ENCODE data around the gene IGF1. TPM values are rescaled to one million over a fixed set of nuclear protein-coding genes. Genes with fewer than 3 reads are reported as not detected.
"Not testable (repeated sequence)": the region's sequence is repeated elsewhere in the genome, so short reads cannot be mapped to it uniquely, and the experiment has no call there.

The IGF1 gene
- total and polyA plus RNA-seq, 4 experiments from 2014 or later = not detected

GRCh38 chr12:102365365-102365764 lies 115.0 kb downstream of the IGF1 start:
- Histone ChIP-seq H3K4me3 (ENCODE audit: low read length in 2 of 2) (no peak overlapping the region), H3K36me3 (ENCODE audit: insufficient read depth, low read length) (no peaks in the 10 kb centered on the region), H3K9me3 (ENCODE audit: control insufficient read depth in 1 of 2, low read length in 2 of 2) (no peaks in the 10 kb centered on the region), H3K4me1 (ENCODE audit: insufficient read depth, low read length) (no peaks in the 10 kb centered on the region), H3K27me3 (ENCODE audit: insufficient read depth, low read length) (no peaks in the 10 kb centered on the region), H3K27ac (ENCODE audit: low read depth, low read length) (no peak overlapping the region)
- Mint-ChIP-seq H3K27me3 (peaks cover 0 to 3% of the 10 kb centered on the region in 2 donors), H3K4me3 (no peak overlapping the region), H3K27ac (no peak overlapping the region), H3K4me1 (no peaks in the 10 kb centered on the region), H3K36me3 (no peaks in the 10 kb centered on the region), H3K9me3 (peaks cover 0 to 11% (median 4%) of the 10 kb centered on the region in 8 donors)
- ChIA-PET CTCF (ENCODE audit: partially characterized antibody) (no interaction called here), POLR2A (ENCODE audit: partially characterized antibody) (no interaction called here)
- intact Hi-C loops (cut with micrococcal nuclease) = no loop called here
- DNase-seq = no peak

- POLR2A ChIA-PET (ENCODE audit: partially characterized antibody) = no interaction called here
- Histone ChIP-seq H3K4me1 (ENCODE audit: insufficient read depth, low read length) (no peaks in the 10 kb centered on the region), H3K4me3 (ENCODE audit: low read length in 2 of 2) (no peak overlapping the region), H3K27ac (ENCODE audit: low read depth, low read length) (no peak overlapping the region), H3K27me3 (ENCODE audit: insufficient read depth, low read length) (no peaks in the 10 kb centered on the region), H3K9me3 (ENCODE audit: control insufficient read depth in 1 of 2, low read length in 2 of 2) (no peaks in the 10 kb centered on the region), H3K36me3 (ENCODE audit: insufficient read depth, low read length) (no peaks in the 10 kb centered on the region)
- H3K4me1 Mint-ChIP-seq = no peaks in the 10 kb centered on the region
- no peaks in the 10 kb centered on the region for H3K36me3 Mint-ChIP-seq
- CTCF ChIA-PET (ENCODE audit: partially characterized antibody) = no interaction called here
- peaks cover 0 to 11% (median 4%) of the 10 kb centered on the region in 8 donors for H3K9me3 Mint-ChIP-seq
- peaks cover 0 to 5% of the 10 kb centered on the region in 2 donors for H3K27me3 Mint-ChIP-seq
- intact Hi-C loops (cut with micrococcal nuclease) = no loop called here
- no peak for DNase-seq
- H3K4me3 Mint-ChIP-seq = no peak overlapping the region
- H3K27ac Mint-ChIP-seq = no peak overlapping the region
These were observed 115.7 kb downstream of the IGF1 start for GRCh38 chr12:102364709-102365108.

- no peak for DNase-seq
- peaks cover 0 to 39% (median 13%) of the 10 kb centered on the region in 8 donors for H3K9me3 Mint-ChIP-seq
- POLR2A ChIA-PET (ENCODE audit: partially characterized antibody) = no interaction called here
- H3K27me3 Mint-ChIP-seq = peaks cover 0 to 4% of the 10 kb centered on the region in 2 donors
- CTCF ChIA-PET (ENCODE audit: partially characterized antibody) = no interaction called here
- intact Hi-C loops (cut with micrococcal nuclease) = no loop called here
- Histone ChIP-seq H3K4me3 (ENCODE audit: low read length in 2 of 2) (no peak overlapping the region), H3K36me3 (ENCODE audit: insufficient read depth, low read length) (no peaks in the 10 kb centered on the region), H3K4me1 (ENCODE audit: insufficient read depth, low read length) (no peaks in the 10 kb centered on the region), H3K9me3 (ENCODE audit: control insufficient read depth in 1 of 2, low read length in 2 of 2) (no peaks in the 10 kb centered on the region), H3K27me3 (ENCODE audit: insufficient read depth, low read length) (no peaks in the 10 kb centered on the region), H3K27ac (ENCODE audit: low read depth, low read length) (no peak overlapping the region)
- no peaks in the 10 kb centered on the region for H3K4me1 Mint-ChIP-seq
- H3K36me3 Mint-ChIP-seq = no peaks in the 10 kb centered on the region
- H3K27ac Mint-ChIP-seq = no peak overlapping the region
- H3K4me3 Mint-ChIP-seq = no peak overlapping the region
These were observed 123.7 kb downstream of the IGF1 start for GRCh38 chr12:102356690-102357089.

GRCh38 chr12:102354281-102354680 lies 126.1 kb downstream of the IGF1 start:
- H3K27me3 Mint-ChIP-seq; H3K27me3 ChIP-seq (ENCODE audit: insufficient read depth, low read length); H3K36me3 ChIP-seq (ENCODE audit: insufficient read depth, low read length); H3K27ac ChIP-seq (ENCODE audit: low read depth, low read length); DNase-seq; H3K9me3 ChIP-seq (ENCODE audit: control insufficient read depth in 1 of 2, low read length in 2 of 2); POLR2A ChIA-PET (ENCODE audit: partially characterized antibody); H3K4me3 Mint-ChIP-seq; H3K36me3 Mint-ChIP-seq; CTCF ChIA-PET (ENCODE audit: partially characterized antibody); H3K4me3 ChIP-seq (ENCODE audit: low read length in 2 of 2); H3K4me1 Mint-ChIP-seq; H3K27ac Mint-ChIP-seq; intact Hi-C loops (cut with micrococcal nuclease); H3K4me1 ChIP-seq (ENCODE audit: insufficient read depth, low read length): not testable (repeated sequence)
- H3K9me3 Mint-ChIP-seq = peaks cover 0 to 39% (median 13%) of the 10 kb centered on the region in 8 donors

GRCh38 chr12:102351322-102351721 lies 129.0 kb downstream of the IGF1 start:
- Histone ChIP-seq H3K9me3 (ENCODE audit: control insufficient read depth in 1 of 2, low read length in 2 of 2) (no peaks in the 10 kb centered on the region), H3K27ac (ENCODE audit: low read depth, low read length) (no peak overlapping the region), H3K4me1 (ENCODE audit: insufficient read depth, low read length) (no peaks in the 10 kb centered on the region), H3K4me3 (ENCODE audit: low read length in 2 of 2) (no peak overlapping the region), H3K27me3 (ENCODE audit: insufficient read depth, low read length) (no peaks in the 10 kb centered on the region), H3K36me3 (ENCODE audit: insufficient read depth, low read length) (no peaks in the 10 kb centered on the region)
- DNase-seq = no peak
- Mint-ChIP-seq H3K27me3 (peaks cover 2 to 3% of the 10 kb centered on the region in 2 donors), H3K9me3 (peaks cover 0 to 35% (median 13%) of the 10 kb centered on the region in 8 donors), H3K4me3 (no peak overlapping the region), H3K4me1 (no peaks in the 10 kb centered on the region), H3K27ac (no peak overlapping the region), H3K36me3 (no peaks in the 10 kb centered on the region)
- ChIA-PET POLR2A (ENCODE audit: partially characterized antibody) (no interaction called here), CTCF (ENCODE audit: partially characterized antibody) (no interaction called here)
- intact Hi-C loops (cut with micrococcal nuclease) = no loop called here

- intact Hi-C loops (cut with micrococcal nuclease) = no loop called here
- CTCF ChIA-PET (ENCODE audit: partially characterized antibody) = no interaction called here
- no peaks in the 10 kb centered on the region for H3K27me3 ChIP-seq (ENCODE audit: insufficient read depth, low read length)
- Mint-ChIP-seq H3K4me1 (no peaks in the 10 kb centered on the region), H3K9me3 (peaks cover 0 to 24% (median 11%) of the 10 kb centered on the region in 8 donors), H3K27ac (no peak overlapping the region), H3K4me3 (no peak overlapping the region), H3K27me3 (peaks cover 2 to 3% of the 10 kb centered on the region in 2 donors), H3K36me3 (no peaks in the 10 kb centered on the region)
- H3K4me1 ChIP-seq (ENCODE audit: insufficient read depth, low read length) = no peaks in the 10 kb centered on the region
- H3K36me3 ChIP-seq (ENCODE audit: insufficient read depth, low read length) = no peaks in the 10 kb centered on the region
- POLR2A ChIA-PET (ENCODE audit: partially characterized antibody) = no interaction called here
- H3K9me3 ChIP-seq (ENCODE audit: control insufficient read depth in 1 of 2, low read length in 2 of 2) = no peaks in the 10 kb centered on the region
- no peak overlapping the region for H3K27ac ChIP-seq (ENCODE audit: low read depth, low read length)
- no peak for DNase-seq
- no peak overlapping the region for H3K4me3 ChIP-seq (ENCODE audit: low read length in 2 of 2)
These were observed 130.3 kb downstream of the IGF1 start for GRCh38 chr12:102350070-102350469.

- Histone ChIP-seq H3K27me3 (ENCODE audit: insufficient read depth, low read length) (no peaks in the 10 kb centered on the region), H3K27ac (ENCODE audit: low read depth, low read length) (no peak overlapping the region), H3K36me3 (ENCODE audit: insufficient read depth, low read length) (no peaks in the 10 kb centered on the region), H3K4me1 (ENCODE audit: insufficient read depth, low read length) (no peaks in the 10 kb centered on the region), H3K4me3 (ENCODE audit: low read length in 2 of 2) (no peak overlapping the region), H3K9me3 (ENCODE audit: control insufficient read depth in 1 of 2, low read length in 2 of 2) (no peaks in the 10 kb centered on the region)
- no peaks in the 10 kb centered on the region for H3K4me1 Mint-ChIP-seq
- H3K27me3 Mint-ChIP-seq = peaks cover 2 to 3% of the 10 kb centered on the region in 2 donors
- no peaks in the 10 kb centered on the region for H3K36me3 Mint-ChIP-seq
- H3K4me3 Mint-ChIP-seq = no peak overlapping the region
- ChIA-PET POLR2A (ENCODE audit: partially characterized antibody) (no interaction called here), CTCF (ENCODE audit: partially characterized antibody) (no interaction called here)
- H3K27ac Mint-ChIP-seq = no peak overlapping the region
- H3K9me3 Mint-ChIP-seq = peaks cover 0 to 17% (median 8%) of the 10 kb centered on the region in 8 donors
- no peak for DNase-seq
- intact Hi-C loops (cut with micrococcal nuclease) = no loop called here
These were observed 131.3 kb downstream of the IGF1 start for GRCh38 chr12:102349079-102349478.

- Histone ChIP-seq H3K27ac (ENCODE audit: low read depth, low read length) (no peak overlapping the region), H3K27me3 (ENCODE audit: insufficient read depth, low read length) (no peaks in the 10 kb centered on the region), H3K9me3 (ENCODE audit: control insufficient read depth in 1 of 2, low read length in 2 of 2) (no peaks in the 10 kb centered on the region), H3K4me3 (ENCODE audit: low read length in 2 of 2) (no peak overlapping the region), H3K4me1 (ENCODE audit: insufficient read depth, low read length) (no peaks in the 10 kb centered on the region), H3K36me3 (ENCODE audit: insufficient read depth, low read length) (no peaks in the 10 kb centered on the region)
- peaks cover 2 to 3% of the 10 kb centered on the region in 2 donors for H3K27me3 Mint-ChIP-seq
- H3K9me3 Mint-ChIP-seq = peaks cover 0 to 13% (median 7%) of the 10 kb centered on the region in 8 donors
- ChIA-PET POLR2A (ENCODE audit: partially characterized antibody) (no interaction called here), CTCF (ENCODE audit: partially characterized antibody) (no interaction called here)
- no peak for DNase-seq
- intact Hi-C loops (cut with micrococcal nuclease) = no loop called here
- H3K4me3 Mint-ChIP-seq = no peak overlapping the region
- no peaks in the 10 kb centered on the region for H3K4me1 Mint-ChIP-seq
- no peak overlapping the region for H3K27ac Mint-ChIP-seq
- no peaks in the 10 kb centered on the region for H3K36me3 Mint-ChIP-seq
These were observed 132.6 kb downstream of the IGF1 start for GRCh38 chr12:102347811-102348210.
